Medulla oblongata (tissue), 1 donor: ENCODE measurements around the gene LMX1A.
A peak's percentile ranks its signal among the peaks of the same experiment; 100 is the strongest.

Experiments
- DNase-seq: peaks from one replicate; pipeline ENCODE4 v3.0.0-alpha.2; 2015; ENCODE audit errors: extremely low spot score

LMX1A gene

DNA sequence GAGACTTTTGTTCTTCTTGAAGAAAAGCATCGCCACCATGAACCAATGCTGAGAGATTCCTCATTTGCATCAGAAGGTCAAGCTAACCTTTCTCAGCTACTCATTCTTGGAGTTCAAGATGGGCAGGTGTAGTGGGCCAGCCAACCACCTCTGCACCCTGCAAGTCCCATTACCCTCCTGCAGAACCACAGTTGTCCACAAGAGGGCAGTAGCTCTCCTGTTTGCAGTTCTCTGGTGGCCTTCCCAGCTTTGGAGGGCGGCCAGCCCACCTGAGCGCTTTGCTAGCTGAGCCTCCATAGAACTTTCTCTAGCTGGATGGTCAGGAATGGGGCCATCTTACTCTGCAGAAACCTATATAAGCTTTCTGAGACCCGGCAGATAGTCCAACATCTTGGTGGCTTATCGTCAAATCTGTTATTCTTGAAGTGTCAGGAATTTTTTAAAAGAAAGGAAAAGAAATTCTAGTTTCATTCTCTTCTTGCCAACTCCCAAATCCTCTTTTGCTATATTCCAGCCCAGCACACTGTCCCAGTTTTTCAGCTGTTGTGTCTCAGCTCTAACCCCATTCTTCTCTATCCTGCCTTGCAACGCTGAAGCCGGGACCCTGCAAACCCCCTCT lies 11.0 kb upstream of the LMX1A start:
- peak; percentile 89 for DNase-seq

DNA sequence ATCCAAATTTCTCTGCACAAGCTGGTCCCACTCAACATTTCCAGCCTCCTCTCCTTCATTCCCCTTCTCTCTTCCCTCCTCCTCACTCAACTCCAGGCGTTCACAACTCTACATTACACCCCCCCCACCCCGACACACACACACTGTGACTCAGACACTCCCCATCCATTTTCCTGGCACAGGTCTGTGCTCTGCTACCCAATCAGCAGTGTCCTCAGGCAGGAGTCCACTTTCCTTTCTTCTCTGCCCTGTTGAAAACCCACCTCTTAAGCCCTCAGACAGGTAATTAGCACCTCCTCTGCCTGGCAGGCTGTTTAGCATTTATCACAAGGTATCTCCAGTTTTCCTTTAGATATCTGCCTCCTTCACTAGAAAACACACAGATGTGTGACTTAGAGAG lies 8.8 kb upstream of the LMX1A start:
- no peak for DNase-seq

DNA sequence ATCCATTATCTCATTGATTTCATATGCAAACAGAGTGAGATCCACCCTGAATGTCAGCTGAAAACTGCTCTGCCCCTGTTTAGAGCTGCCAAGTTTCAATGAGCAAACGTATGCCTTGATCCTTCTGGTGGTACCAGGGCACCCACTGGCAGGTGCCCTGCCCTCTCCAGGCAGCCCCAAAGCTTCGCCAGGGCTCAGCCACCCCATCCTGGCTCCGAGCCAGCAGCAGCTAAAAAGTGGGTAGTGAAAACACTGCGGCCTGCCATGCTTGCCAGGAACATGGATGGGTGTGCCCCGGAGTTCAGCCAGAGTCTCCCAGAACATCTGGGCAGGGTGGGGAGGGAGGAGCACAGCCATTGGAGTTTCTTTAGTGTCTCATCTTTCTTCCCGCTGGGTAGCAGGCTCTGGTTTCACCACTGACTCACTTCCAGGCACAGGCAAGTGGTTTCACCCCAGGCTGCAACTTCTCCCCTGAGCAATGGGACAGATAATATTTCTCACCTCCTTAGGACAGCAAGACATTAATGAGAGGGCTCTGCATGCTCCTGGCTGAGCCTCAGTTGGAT lies 8.1 kb upstream of the LMX1A start:
- no peak for DNase-seq

- DNase-seq, result no peak
Observed at GRCh38 chr1:165356876-165357275, 361 bp upstream of the LMX1A start.

DNA sequence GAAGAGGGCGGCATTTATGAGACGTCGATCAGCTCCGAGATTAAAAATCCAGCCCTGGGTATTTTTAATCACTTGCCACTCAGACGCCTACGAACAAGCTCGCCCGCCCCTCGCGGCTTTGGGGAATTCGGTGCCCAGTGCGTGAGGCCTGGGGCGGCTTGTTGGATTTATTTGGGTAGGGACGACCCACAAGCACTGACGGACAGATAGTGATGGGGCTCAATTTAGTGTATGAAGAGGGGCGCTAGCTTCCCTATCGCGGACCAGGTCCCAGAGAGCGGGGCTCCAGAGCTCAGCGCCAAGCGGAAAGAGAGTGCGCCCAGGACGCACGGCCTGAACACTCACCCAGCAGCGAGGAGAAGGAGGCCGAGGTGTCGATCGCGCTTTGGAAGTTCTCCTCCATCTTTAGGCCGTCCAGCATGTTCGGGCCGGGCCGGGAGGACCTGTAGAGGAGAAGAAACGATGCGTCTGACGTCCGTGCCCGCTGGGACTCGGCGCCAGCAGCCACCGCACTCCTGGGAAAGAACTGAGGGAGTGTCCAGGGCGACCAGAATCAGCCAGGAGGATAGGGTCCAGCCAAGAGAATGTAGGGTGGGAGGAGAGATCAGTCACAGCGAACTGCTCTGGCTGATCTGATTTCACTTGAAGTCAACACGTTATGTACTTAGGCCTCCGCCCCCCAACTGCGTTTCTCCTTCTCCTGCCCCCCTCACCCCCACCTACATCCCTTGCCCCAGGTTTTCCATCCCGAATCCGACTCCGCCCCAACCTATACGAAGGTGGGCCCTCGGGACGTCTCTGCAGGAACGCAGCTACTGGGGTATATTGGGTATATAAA lies 1.2 kb downstream of the LMX1A start:
- DNase-seq, result no peak

GRCh38 chr1:165354739-165355138 lies 1.8 kb downstream of the LMX1A start:
- no peak for DNase-seq

DNA sequence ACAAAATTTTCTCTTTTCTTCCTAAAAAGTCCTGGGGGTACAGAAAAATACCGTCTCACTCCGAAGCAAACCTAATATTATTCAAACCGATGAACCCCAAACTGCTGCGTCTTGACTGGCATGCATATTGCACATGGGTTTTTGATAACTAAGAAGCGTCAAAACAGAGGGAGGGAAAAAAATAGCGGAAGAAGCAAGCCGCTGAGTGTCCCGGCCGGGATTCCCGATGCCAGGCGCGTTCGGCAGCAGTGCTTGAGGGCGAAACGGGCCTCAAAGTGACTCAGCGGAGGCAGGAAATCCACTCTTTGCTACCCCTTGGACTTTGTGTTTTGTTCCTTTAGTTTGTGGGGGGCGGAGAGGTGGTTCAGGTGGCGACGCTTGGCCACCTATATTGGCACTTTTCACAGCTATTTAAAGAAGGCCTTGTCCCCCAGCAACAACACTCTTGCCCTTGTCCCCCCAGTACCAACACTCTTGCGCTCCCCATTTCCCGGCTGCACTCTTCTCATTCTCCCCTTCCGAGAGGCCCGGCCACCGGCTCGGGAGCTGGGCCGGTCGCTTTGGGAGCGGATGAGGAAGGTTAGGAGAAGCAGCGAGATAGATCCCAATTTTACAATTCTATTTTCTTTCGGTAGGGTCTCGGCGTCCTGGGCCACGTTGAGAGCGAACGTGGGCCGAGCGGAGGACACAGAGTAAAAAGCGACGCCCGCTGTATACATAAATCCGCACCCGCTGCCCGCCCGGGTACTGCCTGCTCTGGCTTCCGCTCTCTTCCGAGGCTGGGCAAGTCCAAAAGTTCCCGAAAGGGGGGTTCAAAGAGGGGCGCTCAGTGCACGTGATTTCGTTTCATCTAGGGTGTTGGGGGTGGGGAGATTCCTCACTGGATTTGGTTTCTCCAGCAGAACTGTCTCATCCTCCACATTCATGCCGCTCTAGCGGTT lies 2.5 kb downstream of the LMX1A start:
- no peak for DNase-seq

- DNase-seq, result no peak
Observed at GRCh38 chr1:165352442-165353293, 3.8 kb downstream of the LMX1A start.

DNA sequence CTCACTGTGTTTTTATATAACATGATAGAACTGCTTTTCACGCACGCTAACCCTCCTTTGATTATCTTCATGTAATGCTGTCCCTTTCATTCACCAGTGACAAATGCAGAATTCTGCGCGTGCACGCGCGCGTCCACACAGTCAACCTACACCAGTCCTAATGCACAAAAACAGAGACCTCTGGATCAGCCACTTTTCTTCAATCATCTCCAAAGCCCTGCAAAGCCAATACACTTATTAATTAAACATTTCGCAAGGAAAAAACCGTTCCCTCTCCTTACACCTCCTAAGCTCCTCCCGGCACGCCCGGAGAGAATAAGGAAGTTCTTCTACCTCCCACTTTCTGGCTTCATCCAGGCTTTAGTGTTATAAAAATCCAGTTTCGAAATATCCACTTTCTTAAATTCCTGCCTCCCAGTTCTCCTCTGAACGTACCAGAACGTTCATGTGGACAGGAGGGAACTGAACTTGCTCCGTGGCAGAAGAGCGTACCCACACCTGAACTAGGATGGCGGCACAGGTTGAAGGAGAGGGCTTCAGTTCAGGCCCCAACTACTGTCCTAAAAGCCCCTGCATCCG lies 4.6 kb downstream of the LMX1A start:
- DNase-seq, result no peak

- DNase-seq, result no peak
Observed at GRCh38 chr1:165350840-165351239, 5.7 kb downstream of the LMX1A start.

DNA sequence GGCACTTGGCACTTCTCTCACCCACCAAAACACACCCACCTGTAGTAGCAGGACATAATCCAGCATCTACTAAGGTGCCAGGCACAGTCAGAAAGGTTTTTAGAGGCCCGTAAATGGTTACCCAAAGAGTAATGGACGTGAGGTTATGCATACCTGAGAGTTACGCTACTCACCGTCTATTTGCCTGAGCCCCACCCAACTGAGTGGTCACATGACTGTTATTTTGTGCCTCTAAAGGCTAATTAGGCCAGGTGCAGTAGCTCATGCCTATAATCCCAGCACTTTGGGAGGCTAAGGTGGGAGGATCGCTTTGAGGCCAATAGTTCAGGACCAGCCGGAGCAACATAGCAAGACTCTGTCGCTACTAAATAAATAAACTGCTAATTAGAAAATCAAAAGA lies 11.0 kb downstream of the LMX1A start:
- DNase-seq, result no peak

- no peak for DNase-seq
Observed at GRCh38 chr1:165344736-165345135, 11.8 kb downstream of the LMX1A start.

GRCh38 chr1:165344198-165344597 lies 12.3 kb downstream of the LMX1A start:
- no peak for DNase-seq

- DNase-seq, result no peak
Observed at GRCh38 chr1:165342587-165342986, 13.9 kb downstream of the LMX1A start.

GRCh38 chr1:165342168-165342567 lies 14.3 kb downstream of the LMX1A start:
- no peak for DNase-seq

- DNase-seq, result no peak
Observed at GRCh38 chr1:165339164-165339563, 17.4 kb downstream of the LMX1A start.

- no peak for DNase-seq
Observed at GRCh38 chr1:165330483-165330882, 26.0 kb downstream of the LMX1A start.

DNA sequence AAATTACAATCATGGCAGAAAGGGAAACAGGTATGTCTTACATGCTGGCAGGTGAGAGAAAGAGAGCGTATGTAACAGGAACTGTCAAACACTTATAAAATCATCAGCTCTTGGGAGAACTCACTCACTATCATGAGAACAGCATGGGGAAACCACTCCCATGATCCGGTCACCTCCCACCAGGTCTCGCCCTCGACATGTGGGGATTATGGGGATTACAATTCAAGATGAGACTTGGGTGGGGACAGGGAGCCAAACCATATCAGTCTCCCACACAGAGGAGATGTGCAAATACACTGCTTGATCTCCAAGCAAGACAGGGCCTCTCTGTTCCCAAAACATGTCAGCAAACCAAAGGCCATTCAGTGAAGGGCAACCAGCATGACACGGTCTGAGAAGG lies 27.4 kb downstream of the LMX1A start:
- DNase-seq, result no peak

DNA sequence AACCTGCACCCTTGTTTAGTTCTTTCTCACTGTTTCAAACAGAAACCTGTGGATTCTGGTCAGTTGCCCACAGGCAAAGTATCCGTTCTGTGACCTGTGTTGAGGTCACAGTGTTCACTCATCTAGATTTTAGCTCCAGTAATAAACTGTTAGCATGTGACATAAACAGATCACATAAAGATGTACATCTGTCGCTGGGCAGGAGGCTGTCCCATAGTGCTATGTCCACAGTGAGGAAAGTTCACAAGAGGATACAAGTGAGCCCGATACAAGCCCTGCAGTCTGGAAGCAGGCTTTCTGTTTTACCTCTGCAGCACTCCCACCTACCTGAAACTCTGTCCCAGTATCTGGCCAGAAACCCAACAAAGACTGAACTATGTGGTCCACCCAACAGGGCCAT lies 28.4 kb downstream of the LMX1A start:
- no peak for DNase-seq

DNA sequence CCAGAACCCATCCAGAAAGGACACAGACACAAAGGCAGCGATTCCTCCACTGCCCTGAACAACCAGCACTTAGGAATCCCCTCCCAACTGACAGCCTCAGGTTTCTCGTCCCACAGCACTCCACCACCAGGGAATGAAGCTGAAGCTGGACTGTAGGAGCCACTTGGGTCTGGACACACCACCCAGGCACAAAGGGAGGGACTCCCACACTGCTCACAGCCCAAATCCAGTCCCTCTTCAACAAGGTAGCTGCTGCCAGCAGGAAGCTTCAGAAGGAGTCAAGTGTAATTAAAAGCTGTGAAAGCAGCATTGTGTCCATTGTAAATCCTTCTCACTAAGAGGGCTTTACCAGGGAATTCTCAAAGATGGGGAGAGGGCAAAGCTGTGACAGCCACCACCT lies 29.0 kb downstream of the LMX1A start:
- no peak for DNase-seq
